Measurements from ENCODE around the gene GATA3. TPM values are rescaled to one million over a fixed set of nuclear protein-coding genes. Genes with fewer than 3 reads are reported as not detected.

GATA3 gene
- total RNA-seq, result 0.06 TPM in 1 of 2 replicates, not detected in the other

DNA sequence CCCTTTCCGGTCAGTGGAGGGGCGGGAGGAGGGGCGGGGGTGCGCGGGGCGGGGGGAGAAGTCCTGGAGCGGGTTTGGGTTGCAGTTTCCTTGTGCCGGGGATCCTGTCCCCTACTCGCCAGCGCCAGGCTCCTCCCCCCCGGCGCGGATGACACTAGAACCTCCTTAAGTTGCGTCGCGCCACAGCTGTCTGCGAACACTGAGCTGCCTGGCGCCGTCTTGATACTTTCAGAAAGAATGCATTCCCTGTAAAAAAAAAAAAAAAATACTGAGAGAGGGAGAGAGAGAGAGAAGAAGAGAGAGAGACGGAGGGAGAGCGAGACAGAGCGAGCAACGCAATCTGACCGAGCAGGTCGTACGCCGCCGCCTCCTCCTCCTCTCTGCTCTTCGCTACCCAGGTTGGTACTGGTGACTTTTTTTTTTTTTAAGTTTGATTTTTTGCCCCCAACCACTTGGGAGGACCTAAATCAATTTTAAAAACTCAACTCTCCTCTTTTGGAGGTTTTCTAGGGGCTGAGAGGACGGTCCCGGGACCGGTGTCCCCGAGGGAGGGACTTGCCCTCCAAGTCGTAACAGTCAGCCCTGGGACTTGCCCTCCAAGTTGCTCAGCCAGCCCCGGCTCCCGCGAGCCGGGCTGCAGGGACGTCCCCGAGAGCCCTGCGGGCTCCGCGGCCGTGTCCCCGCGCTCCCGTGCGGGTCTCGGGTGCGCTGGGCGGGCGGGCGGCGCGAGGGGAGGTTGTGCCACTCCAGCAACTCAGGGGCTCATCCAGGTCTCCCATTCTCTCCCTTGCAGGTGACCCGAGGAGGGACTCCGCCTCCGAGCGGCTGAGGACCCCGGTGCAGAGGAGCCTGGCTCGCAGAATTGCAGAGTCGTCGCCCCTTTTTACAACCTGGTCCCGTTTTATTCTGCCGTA is at the start of gene GATA3:
GATA3 (plus strand) TSS at position 195 of the 914 bp plus-strand sequence. CDS start 968 bp downstream, outside the sequence.

Other genes starting within 250 kb of the GATA3 start
- gene TAF3, start 236.2 kb upstream of the GATA3 start, total RNA-seq, result 1.5 and 1.6 TPM in 2 replicates

All from aortic smooth muscle cell (primary cell).